Stomach (tissue), 4 donors: ENCODE data around the gene VEZF1.

ENCODE experiments used
- CTCF ChIP-seq, 7 experiments: fragments of 450-650 bp in 4 of 7; fragments of 200-600 bp in 3 of 7; sonication (generic) in 3 of 7; IDR thresholded peaks; one replicate each; pipeline ENCODE4 v1.5.1; 2016 to 2019; ENCODE audit warnings: antibody characterized with exemption in 7 of 7, control low read depth in 2 of 7, mild to moderate bottlenecking in 1 of 7
- POLR2A ChIP-seq, 4 donors: fragments of 450-650 bp; IDR thresholded peaks; one replicate each; pipeline ENCODE4 v1.6.1; 2016; ENCODE audit warnings: antibody characterized with exemption in 4 of 4, control low read depth in 2 of 4, mild to moderate bottlenecking in 1 of 4, moderate library complexity in 1 of 4
- POLR2AphosphoS5 ChIP-seq, 3 donors: sonication (generic); formaldehyde crosslinking; IDR thresholded peaks; one replicate each; pipeline ENCODE4 v1.6.1; 2016; ENCODE audit warnings: antibody characterized with exemption in 3 of 3

GRCh38 chr17:57945996-57946797, 41.9 kb downstream of the VEZF1 start:
- TF ChIP-seq CTCF (IDR thresholded peaks at IDR 0.05) = peak in 1 of 7 experiments; percentile 5
- TF ChIP-seq POLR2A (IDR thresholded peaks at IDR 0.05) = no peak
- TF ChIP-seq POLR2AphosphoS5 (IDR thresholded peaks at IDR 0.05) = no peak
